Natural killer cell (primary cell): ENCODE data around the gene JDP2. TPM values are rescaled to one million over a fixed set of nuclear protein-coding genes. Genes with fewer than 3 reads are reported as not detected.
"Not testable (repeated sequence)": the region's sequence is repeated elsewhere in the genome, so short reads cannot be mapped to it uniquely, and the experiment has no call there.

Experiments used
- ATAC-seq, 3 donors: fragments of 150-1000 bp in 2 of 3; fragments of 200-7000 bp in 1 of 3; cut with Tn5 transposase; 1 replicate in 1 of 3; 2 replicates in 2 of 3; pipeline ENCODE4 v1.10.0; 2021; ENCODE audit warnings: mild to moderate bottlenecking in 2 of 3, moderate library complexity in 2 of 3
- DNase-seq, 2 donors: peaks; one replicate each; pipeline versions ENCODE4 v3.0.0 to v3.0.0-alpha.2; 2013 to 2021; ENCODE audit warnings: mixed read lengths in 1 of 2
- H3K27ac ChIP-seq: one replicate; pipeline ENCODE4 v1.5.1; 2013; ENCODE audit warnings: mild to moderate bottlenecking, low read length
- H3K27me3 ChIP-seq: one replicate; pipeline ENCODE4 v1.6.1; 2013; ENCODE audit warnings: low read length; ENCODE audit not compliant: control insufficient read depth, insufficient read depth
- H3K36me3 ChIP-seq: one replicate; pipeline ENCODE4 v1.6.1; 2013; ENCODE audit warnings: low read length; ENCODE audit not compliant: control insufficient read depth, insufficient read depth
- H3K4me1 ChIP-seq: one replicate; pipeline ENCODE4 v1.6.1; 2013; ENCODE audit warnings: low read length; ENCODE audit not compliant: control insufficient read depth, insufficient read depth
- H3K4me3 ChIP-seq: one replicate; pipeline ENCODE4 v1.5.1; 2013; ENCODE audit warnings: low read length
- H3K9me3 ChIP-seq: one replicate; pipeline ENCODE4 v1.6.1; 2013; ENCODE audit warnings: low read length; ENCODE audit not compliant: control insufficient read depth, insufficient read depth
- H3K27ac Mint-ChIP-seq, 2 donors: one replicate each; pipeline ENCODE4 v1.8.0; 2022; ENCODE audit warnings: mild to moderate bottlenecking in 2 of 2, mixed read lengths in 2 of 2, moderate library complexity in 1 of 2
- H3K27me3 Mint-ChIP-seq, 2 donors: one replicate each; pipeline ENCODE4 v1.8.0; 2022; ENCODE audit warnings: low read depth in 2 of 2, mixed read lengths in 2 of 2
- H3K36me3 Mint-ChIP-seq: one replicate; pipeline ENCODE4 v1.8.0; 2022; ENCODE audit warnings: mixed read lengths
- H3K4me1 Mint-ChIP-seq, 2 donors: one replicate each; pipeline ENCODE4 v1.8.0; 2022; ENCODE audit warnings: mixed read lengths in 2 of 2
- H3K4me3 Mint-ChIP-seq: one replicate; pipeline ENCODE4 v1.8.0; 2022; ENCODE audit warnings: mild to moderate bottlenecking, moderate library complexity, mixed read lengths
- H3K9me3 Mint-ChIP-seq, 2 donors: one replicate each; pipeline ENCODE4 v1.8.0; 2022; ENCODE audit warnings: mixed read lengths in 2 of 2
- WGBS: methylation state at CpG from one replicate; pipeline ENCODE4 v1.1.7; 2013; ENCODE audit warnings: missing lambda C conversion rate; ENCODE audit not compliant: insufficient coverage; 5-methylcytosine and 5-hydroxymethylcytosine counted together
- intact Hi-C: fragments of 100-400 bp; cut with micrococcal nuclease; formaldehyde crosslinking; loops from one replicate; pipeline ENCODE4 v1.14.2; 2022
- total RNA-seq, 4 donors: library from RNA; stranded (reverse); fragments of 120-200 nt in 1 of 4; gene quantifications; one replicate each; pipeline versions ENCODE4 v1.2.3 to v1.2.4, GENCODE V29; 2013 to 2022
- TF ChIP-seq, protein P1 (sequence below): fragments of 200-600 bp; IDR thresholded peaks from one replicate; pipeline ENCODE4 v1.8.0; 2022; ENCODE audit warnings: antibody characterized with exemption

Gene JDP2
- total RNA-seq, 3 donors from 2014 or later (not counting 1 experiment from before 2014, with no cell fraction given), result 1.9 to 10.5 (median 3.2) TPM

DNA sequence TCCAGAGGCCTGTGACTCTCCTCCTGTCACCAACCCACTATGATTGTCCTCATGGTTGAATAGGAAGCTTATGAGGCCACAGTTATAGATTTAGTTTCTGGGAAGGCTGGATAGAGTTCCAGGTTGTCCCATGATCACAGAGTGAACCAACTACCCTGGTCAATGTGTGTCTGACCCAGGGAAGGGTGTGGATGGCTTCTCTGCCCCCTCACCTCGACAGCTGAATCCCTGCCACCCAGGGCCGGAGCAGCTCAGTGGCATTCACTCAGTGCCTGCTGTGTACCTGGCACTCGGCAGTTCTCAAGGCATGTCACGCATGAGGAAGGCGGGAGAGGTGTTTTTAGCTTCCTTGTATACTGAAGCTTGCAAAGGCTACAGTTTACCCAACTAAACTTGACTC, 43.2 kb downstream of the JDP2 start:
- ATAC-seq, result no peak
- intact Hi-C loops, result no loop called here
- Mint-ChIP-seq H3K4me3 (no peak overlapping the region), H3K36me3 (no peaks in the 10 kb centered on the region), H3K9me3 (no peaks in the 10 kb centered on the region), H3K27me3 (peaks cover 7 to 8% of the 10 kb centered on the region in 2 donors), H3K4me1 (peaks cover 6 to 7% of the 10 kb centered on the region in 2 donors), H3K27ac (no peak overlapping the region)
- Histone ChIP-seq H3K9me3 (no peaks in the 10 kb centered on the region), H3K4me1 (peaks cover 7% of the 10 kb centered on the region), H3K27ac (peak overlapping the region; percentile 8), H3K36me3 (no peaks in the 10 kb centered on the region), H3K4me3 (no peak overlapping the region), H3K27me3 (no peaks in the 10 kb centered on the region)
- TF ChIP-seq, protein P1, sequence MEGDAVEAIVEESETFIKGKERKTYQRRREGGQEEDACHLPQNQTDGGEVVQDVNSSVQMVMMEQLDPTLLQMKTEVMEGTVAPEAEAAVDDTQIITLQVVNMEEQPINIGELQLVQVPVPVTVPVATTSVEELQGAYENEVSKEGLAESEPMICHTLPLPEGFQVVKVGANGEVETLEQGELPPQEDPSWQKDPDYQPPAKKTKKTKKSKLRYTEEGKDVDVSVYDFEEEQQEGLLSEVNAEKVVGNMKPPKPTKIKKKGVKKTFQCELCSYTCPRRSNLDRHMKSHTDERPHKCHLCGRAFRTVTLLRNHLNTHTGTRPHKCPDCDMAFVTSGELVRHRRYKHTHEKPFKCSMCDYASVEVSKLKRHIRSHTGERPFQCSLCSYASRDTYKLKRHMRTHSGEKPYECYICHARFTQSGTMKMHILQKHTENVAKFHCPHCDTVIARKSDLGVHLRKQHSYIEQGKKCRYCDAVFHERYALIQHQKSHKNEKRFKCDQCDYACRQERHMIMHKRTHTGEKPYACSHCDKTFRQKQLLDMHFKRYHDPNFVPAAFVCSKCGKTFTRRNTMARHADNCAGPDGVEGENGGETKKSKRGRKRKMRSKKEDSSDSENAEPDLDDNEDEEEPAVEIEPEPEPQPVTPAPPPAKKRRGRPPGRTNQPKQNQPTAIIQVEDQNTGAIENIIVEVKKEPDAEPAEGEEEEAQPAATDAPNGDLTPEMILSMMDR, result no peak
- 91% methylated on average over 5 of the region's 5 CpGs for WGBS
- DNase-seq, result no peak

DNA sequence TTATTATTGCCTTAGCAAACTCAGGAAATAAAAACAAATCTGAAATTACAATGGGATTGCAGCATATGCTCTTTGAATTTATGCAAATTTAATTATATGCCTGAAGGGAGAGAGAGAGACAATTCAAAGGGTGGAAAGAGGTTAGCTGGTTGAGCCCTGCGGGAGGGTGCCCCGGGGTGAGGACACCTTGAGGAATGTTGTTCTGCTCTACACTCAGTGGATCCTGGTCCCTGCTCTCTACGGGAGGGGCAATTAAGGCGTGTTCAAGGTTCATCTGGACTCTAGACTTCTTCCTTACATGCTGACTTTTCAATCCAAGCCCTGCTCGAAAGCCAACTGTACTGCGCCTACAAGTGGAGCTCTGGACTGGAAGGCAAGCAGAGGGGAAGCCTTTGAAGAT, 46.3 kb downstream of the JDP2 start:
- H3K4me1 ChIP-seq, ATAC-seq, H3K4me1 Mint-ChIP-seq, H3K27ac ChIP-seq, intact Hi-C loops, DNase-seq, H3K36me3 ChIP-seq, H3K9me3 ChIP-seq, H3K27ac Mint-ChIP-seq, H3K27me3 ChIP-seq, H3K4me3 ChIP-seq, H3K36me3 Mint-ChIP-seq, H3K9me3 Mint-ChIP-seq, H3K27me3 Mint-ChIP-seq, H3K4me3 Mint-ChIP-seq: not testable (repeated sequence)
- 94% methylated on average over 6 of the region's 6 CpGs for WGBS

DNA sequence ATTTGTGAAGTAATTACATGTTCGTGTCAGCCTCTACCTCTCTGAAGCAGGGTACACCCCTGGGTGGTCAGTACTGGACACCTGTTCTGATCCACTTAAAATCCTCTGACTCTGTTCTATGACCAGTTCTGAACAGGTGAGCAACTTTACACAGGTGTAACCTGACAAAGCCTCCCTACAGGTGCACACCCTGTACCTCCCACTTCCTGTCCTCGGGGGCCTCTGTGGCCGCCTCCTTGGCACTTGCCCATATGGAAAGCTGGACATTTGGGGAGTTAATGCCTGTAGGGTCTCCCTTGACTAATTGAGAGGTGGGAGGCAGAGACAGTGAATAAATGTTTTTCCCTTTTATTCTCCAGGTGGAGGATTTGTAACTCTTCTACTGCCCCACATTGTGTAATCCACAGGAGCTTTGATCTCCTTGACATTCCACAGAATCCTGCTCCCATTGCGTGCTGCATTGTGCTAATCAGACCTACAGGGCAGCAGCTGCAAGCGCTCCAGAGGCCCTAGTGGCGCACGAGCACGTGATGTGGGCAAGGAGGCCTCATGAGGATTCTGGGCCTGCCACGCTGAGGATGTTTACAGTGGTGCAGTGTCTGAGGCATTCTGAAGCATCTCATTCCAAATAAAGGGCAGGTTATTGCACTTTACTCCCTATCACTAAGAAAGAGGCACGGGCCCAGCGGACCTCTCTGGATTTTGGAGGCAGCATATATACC, 48.6 kb downstream of the JDP2 start:
- H3K27ac ChIP-seq, result no peak overlapping the region

DNA sequence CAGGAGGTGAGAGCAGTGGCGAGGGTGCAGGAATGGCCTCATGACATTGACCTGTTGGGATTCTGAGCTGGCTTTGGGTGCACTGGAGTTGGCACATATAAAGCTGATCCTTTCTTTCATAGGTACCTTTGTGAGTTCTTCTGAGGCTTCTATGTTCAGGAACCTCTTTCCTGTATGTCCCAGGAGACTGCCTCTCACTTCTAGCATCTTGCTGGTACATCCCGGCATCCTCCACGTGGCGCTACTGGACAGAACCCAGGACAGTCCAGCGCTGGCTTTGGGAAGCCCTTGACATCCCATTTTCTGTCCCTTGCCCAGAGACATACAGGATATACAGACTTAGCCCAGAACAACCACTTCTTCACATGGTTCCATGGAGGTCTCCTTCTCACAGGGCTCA, 50.1 kb downstream of the JDP2 start:
- Mint-ChIP-seq H3K27me3 (peaks cover 8 to 17% of the 10 kb centered on the region in 2 donors), H3K4me1 (no peaks in the 10 kb centered on the region), H3K36me3 (no peaks in the 10 kb centered on the region), H3K9me3 (no peaks in the 10 kb centered on the region), H3K4me3 (no peak overlapping the region), H3K27ac (no peak overlapping the region)
- TF ChIP-seq, protein P1, result no peak
- Histone ChIP-seq H3K36me3 (no peaks in the 10 kb centered on the region), H3K27ac (no peak overlapping the region), H3K27me3 (no peaks in the 10 kb centered on the region), H3K4me1 (no peaks in the 10 kb centered on the region), H3K9me3 (no peaks in the 10 kb centered on the region), H3K4me3 (no peak overlapping the region)
- DNase-seq (no peak), ATAC-seq (no peak)
- 97% methylated on average over 5 of the region's 5 CpGs for WGBS
- intact Hi-C loops, result no loop called here

More for the DNA sequence above, 48.6 kb downstream of the JDP2 start:
- TF ChIP-seq, protein P1, result no peak
- Mint-ChIP-seq H3K9me3 (no peaks in the 10 kb centered on the region), H3K4me1 (no peaks in the 10 kb centered on the region), H3K4me3 (no peak overlapping the region), H3K27ac (no peak overlapping the region), H3K36me3 (no peaks in the 10 kb centered on the region), H3K27me3 (peaks cover 10 to 17% of the 10 kb centered on the region in 2 donors)
- WGBS, result 90% methylated on average over 9 of the region's 11 CpGs
- Histone ChIP-seq H3K27me3 (no peaks in the 10 kb centered on the region), H3K36me3 (no peaks in the 10 kb centered on the region), H3K4me1 (no peaks in the 10 kb centered on the region), H3K4me3 (no peak overlapping the region), H3K9me3 (no peaks in the 10 kb centered on the region)
- intact Hi-C loops, result no loop called here
- no peak for ATAC-seq
- no peak for DNase-seq
